H9 (cell line): Measurements from ENCODE around the gene CLOCK. TPM values are rescaled to one million over a fixed set of nuclear protein-coding genes. Genes with fewer than 3 reads are reported as not detected.

ENCODE experiments used
- DNase-seq: peaks from one replicate; pipeline ENCODE4 v3.0.0-alpha.2; 2017
- H2AFZ ChIP-seq: one replicate; pipeline ENCODE4 v1.6.1; 2013; ENCODE audit warnings: mild to moderate bottlenecking, low read length, control low read depth, moderate library complexity
- H2AK5ac ChIP-seq: 2 replicates; pipeline ENCODE4 v1.6.1; 2013; ENCODE audit warnings: low read length, control low read depth, mixed read lengths; ENCODE audit not compliant: insufficient read length
- H2BK120ac ChIP-seq: one replicate; pipeline ENCODE4 v1.6.1; 2013; ENCODE audit warnings: low read depth, mild to moderate bottlenecking, low read length, control low read depth, inconsistent platforms; ENCODE audit not compliant: poor library complexity, severe bottlenecking
- H2BK12ac ChIP-seq: 2 replicates; pipeline ENCODE4 v1.6.1; 2013; ENCODE audit warnings: low read length, control low read depth, mixed read lengths, low read depth; ENCODE audit not compliant: insufficient read length
- H2BK15ac ChIP-seq: 2 replicates; pipeline ENCODE4 v1.6.1; 2013; ENCODE audit warnings: low read depth, low read length, control low read depth
- H2BK20ac ChIP-seq: one replicate; pipeline ENCODE4 v1.6.1; 2013; ENCODE audit warnings: low read depth, mild to moderate bottlenecking, low read length, control low read depth, inconsistent platforms; ENCODE audit not compliant: poor library complexity, severe bottlenecking
- H2BK5ac ChIP-seq: 2 replicates; pipeline ENCODE4 v1.6.1; 2013; ENCODE audit warnings: low read length, control low read depth, mixed read lengths; ENCODE audit not compliant: insufficient read length
- H3K14ac ChIP-seq: 2 replicates; pipeline ENCODE4 v1.6.1; 2013; ENCODE audit warnings: low read length, control low read depth; ENCODE audit not compliant: insufficient read depth
- H3K18ac ChIP-seq: 2 replicates; pipeline ENCODE4 v1.6.1; 2013; ENCODE audit warnings: low read depth, mild to moderate bottlenecking, mixed read lengths, low read length, control low read depth; ENCODE audit not compliant: insufficient read length
- H3K23ac ChIP-seq: 2 replicates; pipeline ENCODE4 v1.6.1; 2013; ENCODE audit warnings: low read length, control low read depth, mixed read lengths, low read depth; ENCODE audit not compliant: insufficient read length
- H3K23me2 ChIP-seq: 2 replicates; pipeline ENCODE4 v1.6.1; 2013; ENCODE audit warnings: low read depth, mild to moderate bottlenecking, mixed read lengths, low read length, control low read depth; ENCODE audit not compliant: insufficient read length, poor library complexity, severe bottlenecking
- H3K27ac ChIP-seq: 2 replicates; pipeline ENCODE4 v1.5.1; 2013; ENCODE audit warnings: low read length, control low read depth, mixed read lengths, low read depth; ENCODE audit not compliant: insufficient read length
- H3K27me3 ChIP-seq: 2 replicates; pipeline ENCODE4 v1.6.1; 2013; ENCODE audit warnings: low read length, control low read depth, inconsistent platforms; ENCODE audit not compliant: insufficient read depth
- H3K4ac ChIP-seq: 2 replicates; pipeline ENCODE4 v1.6.1; 2013; ENCODE audit warnings: low read depth, mild to moderate bottlenecking, control low read depth, inconsistent platforms, low read length, moderate library complexity
- H3K4me1 ChIP-seq: 2 replicates; pipeline ENCODE4 v1.6.1; 2013; ENCODE audit warnings: low read length, control low read depth, inconsistent platforms; ENCODE audit not compliant: insufficient read depth
- H3K4me2 ChIP-seq: 2 replicates; pipeline ENCODE4 v1.6.1; 2013; ENCODE audit warnings: low read length, control low read depth, mixed read lengths; ENCODE audit not compliant: insufficient read length, insufficient read depth
- H3K56ac ChIP-seq: 2 replicates; pipeline ENCODE4 v1.6.1; 2013; ENCODE audit warnings: low read depth, mild to moderate bottlenecking, mixed read lengths, low read length, control low read depth; ENCODE audit not compliant: insufficient read length
- H3K79me1 ChIP-seq: 2 replicates; pipeline ENCODE4 v1.6.1; 2013; ENCODE audit warnings: low read depth, mild to moderate bottlenecking, moderate library complexity, low read length, control low read depth, inconsistent platforms; ENCODE audit not compliant: insufficient read depth, poor library complexity, severe bottlenecking
- H3K79me2 ChIP-seq: 2 replicates; pipeline ENCODE4 v1.6.1; 2013; ENCODE audit warnings: low read length, control low read depth, inconsistent platforms; ENCODE audit not compliant: insufficient read depth
- H3K9ac ChIP-seq: 2 replicates; pipeline ENCODE4 v1.6.1; 2013; ENCODE audit warnings: low read length, control low read depth, mixed read lengths; ENCODE audit not compliant: insufficient read length; ENCODE audit errors: extremely low read depth
- H3K9me3 ChIP-seq: one replicate; pipeline ENCODE4 v1.6.1; 2013; ENCODE audit warnings: low read depth, low read length, inconsistent platforms; ENCODE audit not compliant: control insufficient read depth
- H3T11ph ChIP-seq: one replicate; pipeline ENCODE4 v1.6.1; 2013; ENCODE audit warnings: mild to moderate bottlenecking, low read length, control low read depth, inconsistent platforms
- H4K20me1 ChIP-seq: one replicate; pipeline ENCODE4 v1.6.1; 2013; ENCODE audit not compliant: control insufficient read depth, insufficient read length, insufficient read depth
- H4K5ac ChIP-seq: 2 replicates; pipeline ENCODE4 v1.6.1; 2013; ENCODE audit warnings: low read depth, mild to moderate bottlenecking, mixed read lengths, low read length, control low read depth; ENCODE audit not compliant: insufficient read length
- H4K8ac ChIP-seq: replicated peaks from 2 replicates; pipeline ENCODE4 v1.6.1; 2013; ENCODE audit warnings: low read length, control low read depth, mixed read lengths, low read depth; ENCODE audit not compliant: insufficient read length
- H4K91ac ChIP-seq: 2 replicates; pipeline ENCODE4 v1.6.1; 2013; ENCODE audit warnings: low read depth, mild to moderate bottlenecking, moderate library complexity, mixed read lengths, low read length, control low read depth; ENCODE audit not compliant: insufficient read length
- H3K27ac Mint-ChIP-seq, 3 experiments: 2 replicates in 2 of 3; 3 replicates in 1 of 3; pipeline ENCODE4 v1.8.0; 2020 to 2021; ENCODE audit warnings: mixed read lengths in 3 of 3, mild to moderate bottlenecking in 1 of 3, moderate library complexity in 1 of 3
- H3K27me3 Mint-ChIP-seq: 2 replicates; pipeline ENCODE4 v1.8.0; 2021; ENCODE audit warnings: low read depth, mild to moderate bottlenecking, moderate library complexity, mixed read lengths
- H3K36me3 Mint-ChIP-seq, 3 experiments: 2 replicates in 2 of 3; 3 replicates in 1 of 3; pipeline ENCODE4 v1.8.0; 2020 to 2021; ENCODE audit warnings: low read depth in 3 of 3, mixed read lengths in 3 of 3; ENCODE audit not compliant: insufficient read depth in 1 of 3
- H3K4me1 Mint-ChIP-seq, 2 experiments: 2 replicates each; pipeline ENCODE4 v1.8.0; 2020; ENCODE audit warnings: mixed read lengths in 2 of 2
- H3K4me3 Mint-ChIP-seq, 2 experiments: 2 replicates in 1 of 2; 3 replicates in 1 of 2; pipeline ENCODE4 v1.8.0; 2020 to 2021; ENCODE audit warnings: mild to moderate bottlenecking in 2 of 2, mixed read lengths in 2 of 2, moderate library complexity in 1 of 2
- H3K9me3 Mint-ChIP-seq, 2 experiments: 2 replicates in 1 of 2; 3 replicates in 1 of 2; pipeline ENCODE4 v1.8.0; 2020; ENCODE audit warnings: mild to moderate bottlenecking in 2 of 2, mixed read lengths in 2 of 2, moderate library complexity in 1 of 2
- CTCF ChIP-seq: fragments of 200-600 bp; sonication (generic); conservative IDR thresholded peaks from 3 replicates; pipeline ENCODE4 v1.8.0; 2021; ENCODE audit warnings: antibody characterized with exemption, mild to moderate bottlenecking
- total RNA-seq: library from RNA; stranded (reverse); gene quantifications from 2 replicates; pipeline ENCODE4 v1.2.1, GENCODE V29; 2021

The CLOCK gene
- total RNA-seq, 1 experiment from 2014 or later, result 16.2 TPM

- H3K4me1 Mint-ChIP-seq, result peaks cover 5 to 7% of the 10 kb centered on the region in 2 experiments
- peak overlapping the region in 1 of 3 experiments; percentile 55; a peak in 1 of 7 replicates for H3K27ac Mint-ChIP-seq
- H3K14ac ChIP-seq, result no peak overlapping the region
- H3K9me3 ChIP-seq, result no peaks in the 10 kb centered on the region
- H2BK20ac ChIP-seq, result no peak overlapping the region
- H2BK120ac ChIP-seq, result no peak overlapping the region
- no peak overlapping the region for H2BK12ac ChIP-seq
- no peaks in the 10 kb centered on the region for H3K27me3 ChIP-seq
- H4K8ac ChIP-seq, result no peak overlapping the region
- no peaks in the 10 kb centered on the region for H3K79me2 ChIP-seq
- H2BK5ac ChIP-seq, result no peak overlapping the region
- no peak overlapping the region for H3K9ac ChIP-seq
- H2AFZ ChIP-seq, result no peak overlapping the region
- H4K5ac ChIP-seq, result no peak overlapping the region
- H3K4me2 ChIP-seq, result no peak overlapping the region
- no peak overlapping the region for H3K56ac ChIP-seq
- H3K4ac ChIP-seq, result no peak overlapping the region
- H3K18ac ChIP-seq, result no peak overlapping the region
- H3K23me2 ChIP-seq, result no peaks in the 10 kb centered on the region
- TF ChIP-seq CTCF, result no peak
- H3T11ph ChIP-seq, result no peak overlapping the region
- H3K79me1 ChIP-seq, result no peaks in the 10 kb centered on the region
- H3K23ac ChIP-seq, result no peak overlapping the region
- no peaks in the 10 kb centered on the region for H3K27me3 Mint-ChIP-seq
- no peak overlapping the region for H3K27ac ChIP-seq
- no peak overlapping the region for H2BK15ac ChIP-seq
- H3K36me3 Mint-ChIP-seq, result no peaks in the 10 kb centered on the region
- no peaks in the 10 kb centered on the region for H3K4me1 ChIP-seq
- no peaks in the 10 kb centered on the region for H3K9me3 Mint-ChIP-seq
- H3K4me3 Mint-ChIP-seq, result no peak overlapping the region
- no peak overlapping the region for H2AK5ac ChIP-seq
- peak; percentile 52 for DNase-seq
- H4K20me1 ChIP-seq, result no peaks in the 10 kb centered on the region
- no peak overlapping the region for H4K91ac ChIP-seq
Measured at GRCh38 chr4:55386073-55386472, 160.6 kb downstream of the CLOCK start.
